NT2/D1 (cell line): ENCODE data around the gene ERC1.

Experiments used
- YY1 ChIP-seq: IDR thresholded peaks from 2 replicates; pipeline ENCODE4 v1.6.1; 2011; ENCODE audit not compliant: insufficient read length, insufficient read depth
- ZNF274 ChIP-seq: IDR thresholded peaks from 2 replicates; pipeline ENCODE4 v1.6.1; 2011; ENCODE audit warnings: mild to moderate bottlenecking, low read depth, low read length

DNA sequence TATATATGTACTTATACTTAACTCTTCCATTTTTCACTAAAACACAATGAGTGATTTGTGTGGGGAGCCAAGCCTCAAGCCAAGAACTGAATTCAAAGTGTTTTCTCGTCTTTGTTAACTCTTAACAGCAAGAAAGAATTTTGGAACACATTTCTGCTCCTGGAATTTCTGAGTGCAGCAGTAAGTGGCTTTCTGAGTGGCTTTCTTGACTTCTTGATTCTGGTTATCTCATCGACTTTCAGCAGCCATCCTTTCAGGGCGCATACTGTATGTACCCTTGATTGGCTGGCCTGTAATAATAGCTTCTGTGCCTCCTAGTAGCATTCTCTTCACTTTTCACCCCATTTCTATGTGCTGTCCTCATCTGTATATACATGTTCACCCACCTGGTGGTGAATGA, 446.0 kb downstream of the ERC1 start:
- TF ChIP-seq YY1 (no peak), ZNF274 (no peak)
